ENCODE data around the gene TIGD7.
"Not testable (repeated sequence)": the region's sequence is repeated elsewhere in the genome, so short reads cannot be mapped to it uniquely, and the experiment has no call there.

DNA sequence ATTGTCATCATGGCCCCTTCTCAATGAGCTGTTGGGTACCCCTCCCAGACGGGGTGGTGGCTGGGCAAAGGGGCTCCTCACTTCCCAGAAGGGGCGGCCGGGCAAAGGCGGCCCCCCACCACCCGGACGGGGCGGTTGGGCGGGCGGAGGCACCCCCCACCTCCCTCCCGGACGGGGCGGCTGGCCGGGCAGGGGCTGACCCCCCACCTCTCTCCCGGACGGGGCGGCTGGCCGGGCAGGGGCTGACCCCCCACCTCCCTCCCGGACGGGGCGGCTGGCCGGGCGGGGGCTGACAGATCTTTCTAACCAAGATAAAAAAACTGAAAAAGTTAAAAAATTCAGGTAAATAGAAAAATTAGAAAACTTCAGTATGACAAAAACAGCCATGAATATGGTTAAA lies 33.9 kb downstream of the TIGD7 start:
- not testable (repeated sequence) for TF ChIP-seq ZFP30 (CRISPR knock-in tag; IDR thresholded peaks at IDR 0.05); ISL1 (CRISPR knock-in tag; IDR thresholded peaks at IDR 0.05); CSDC2 (CRISPR knock-in tag; IDR thresholded peaks at IDR 0.05); ZC3H10 (CRISPR knock-in tag; IDR thresholded peaks at IDR 0.05); TCF4 (CRISPR knock-in tag; IDR thresholded peaks at IDR 0.05; ENCODE audit: borderline replicate concordance)
- TF ChIP-seq, protein P1, sequence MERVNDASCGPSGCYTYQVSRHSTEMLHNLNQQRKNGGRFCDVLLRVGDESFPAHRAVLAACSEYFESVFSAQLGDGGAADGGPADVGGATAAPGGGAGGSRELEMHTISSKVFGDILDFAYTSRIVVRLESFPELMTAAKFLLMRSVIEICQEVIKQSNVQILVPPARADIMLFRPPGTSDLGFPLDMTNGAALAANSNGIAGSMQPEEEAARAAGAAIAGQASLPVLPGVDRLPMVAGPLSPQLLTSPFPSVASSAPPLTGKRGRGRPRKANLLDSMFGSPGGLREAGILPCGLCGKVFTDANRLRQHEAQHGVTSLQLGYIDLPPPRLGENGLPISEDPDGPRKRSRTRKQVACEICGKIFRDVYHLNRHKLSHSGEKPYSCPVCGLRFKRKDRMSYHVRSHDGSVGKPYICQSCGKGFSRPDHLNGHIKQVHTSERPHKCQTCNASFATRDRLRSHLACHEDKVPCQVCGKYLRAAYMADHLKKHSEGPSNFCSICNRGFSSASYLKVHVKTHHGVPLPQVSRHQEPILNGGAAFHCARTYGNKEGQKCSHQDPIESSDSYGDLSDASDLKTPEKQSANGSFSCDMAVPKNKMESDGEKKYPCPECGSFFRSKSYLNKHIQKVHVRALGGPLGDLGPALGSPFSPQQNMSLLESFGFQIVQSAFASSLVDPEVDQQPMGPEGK (CRISPR knock-in tag; IDR thresholded peaks at IDR 0.05; ENCODE audit: borderline replicate concordance): not testable (repeated sequence)
